ENCODE measurements around the gene KLHL30.

Gene KLHL30

DNA sequence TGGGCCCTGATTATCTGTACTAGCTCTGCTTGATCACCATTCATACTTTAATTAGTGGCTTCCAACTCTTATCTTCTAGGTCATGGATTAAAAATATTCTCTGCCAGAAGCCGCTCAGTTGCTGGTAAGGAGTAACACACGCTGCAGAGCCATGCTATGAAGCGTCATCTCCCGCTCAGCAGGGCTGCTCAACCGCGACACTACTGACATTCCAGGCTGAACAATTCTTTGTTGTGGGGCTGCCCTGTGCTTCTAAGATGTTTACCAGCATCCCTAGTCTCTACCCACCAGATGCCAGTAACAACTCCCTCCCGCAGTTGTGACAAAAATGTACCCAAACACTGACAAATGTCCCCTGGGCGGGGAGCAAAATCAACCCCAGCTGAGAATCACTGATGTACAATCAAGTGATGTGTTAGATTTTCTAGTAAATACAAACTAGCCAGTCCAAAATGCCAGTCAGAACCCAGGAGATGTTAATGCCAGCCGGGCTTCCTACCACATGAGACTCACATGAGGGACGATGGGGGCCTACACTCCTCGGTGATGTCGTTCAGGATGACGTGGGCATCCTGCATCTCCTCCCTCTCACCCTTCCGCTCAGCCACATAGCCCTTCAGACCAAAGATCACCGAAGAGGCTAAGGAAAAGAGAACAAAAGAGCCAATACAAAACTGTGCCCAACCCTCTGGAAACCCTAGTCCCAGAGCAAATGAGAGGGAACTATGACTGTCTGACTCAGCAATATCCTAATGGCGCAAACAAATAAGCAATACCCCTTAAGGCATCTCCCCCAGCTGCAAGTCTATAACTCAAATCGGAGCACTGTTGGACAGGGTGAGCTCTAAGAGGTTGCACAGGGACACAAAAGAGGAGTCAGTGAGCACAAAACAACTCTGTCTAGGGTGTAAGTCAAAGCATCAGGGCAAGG is 49.4 kb downstream of the KLHL30 start:
- no peak for DNase-seq (ENCODE audit: low read depth)

DNA sequence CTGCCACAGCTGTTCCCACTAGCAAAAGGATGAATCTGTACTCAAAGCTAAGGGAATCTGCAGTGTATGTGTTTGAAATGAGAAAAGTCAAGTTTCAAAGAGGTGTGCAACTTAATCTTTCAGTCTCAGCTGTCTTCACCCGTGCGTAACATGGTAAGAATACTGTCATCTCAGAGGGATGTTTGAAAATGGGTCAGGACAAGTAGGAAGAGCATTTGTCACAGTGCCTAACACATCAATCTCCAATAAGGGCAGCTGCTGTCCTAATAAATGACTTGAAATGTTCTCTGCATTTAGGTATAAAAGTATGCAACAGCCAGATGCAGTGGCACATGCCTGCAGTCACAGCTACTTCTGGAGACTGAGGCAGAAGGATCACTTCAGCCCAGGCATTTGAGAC is 52.0 kb downstream of the KLHL30 start:
- DNase-seq (ENCODE audit: low read depth) = no peak

Measured in iris pigment epithelial cell (primary cell).